A673 (cell line): ENCODE data around the gene SMAD1.

Experiments
- CTCF ChIP-seq: fragments of 300-800, 200-600 bp; sonication (generic); conservative IDR thresholded peaks from 2 replicates; pipeline ENCODE4 v1.5.1; 2017; ENCODE audit warnings: low read depth, mild to moderate bottlenecking, antibody characterized with exemption, low read length, moderate library complexity, mixed read lengths
- EZH2 ChIP-seq: fragments of 200-600 bp; sonication (generic); IDR thresholded peaks from 2 replicates; pipeline ENCODE4 v1.6.1; 2017; ENCODE audit warnings: borderline replicate concordance, low read depth, mild to moderate bottlenecking, mixed read lengths, antibody characterized with exemption, low read length; ENCODE audit not compliant: poor library complexity, severe bottlenecking

DNA sequence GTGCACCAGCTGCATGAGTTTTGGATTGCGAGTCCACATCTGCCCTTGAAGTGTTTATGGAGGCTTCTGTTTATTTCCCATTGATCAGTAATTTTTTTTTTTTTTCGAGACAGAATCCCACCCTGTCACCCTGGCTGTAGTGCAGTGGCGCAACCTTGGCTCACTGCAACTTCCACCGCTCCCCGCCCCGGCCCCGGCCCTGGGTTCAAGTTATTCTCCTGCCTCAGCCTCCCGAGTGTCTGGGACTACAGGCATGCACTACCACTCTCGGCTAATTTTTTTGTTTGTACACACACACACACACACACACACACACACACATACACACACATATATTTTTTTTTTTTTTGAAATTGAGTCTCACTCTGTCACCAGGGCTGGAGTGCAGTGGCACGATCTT is 46.1 kb downstream of the SMAD1 start:
- TF ChIP-seq CTCF (no peak), EZH2 (no peak)
